ENCODE measurements around the gene UBLCP1. TPM values are rescaled to one million over a fixed set of nuclear protein-coding genes. Genes with fewer than 3 reads are reported as not detected.

Gene UBLCP1
- total and polyA plus RNA-seq, 2 donors (not counting 3 experiments of a cell fraction or from before 2014, with no cell fraction given): 5.9 to 20.3 TPM

- no peaks in the 10 kb centered on the region for H3K9me3 ChIP-seq (replicated peaks; ENCODE audit: control insufficient read depth, insufficient read depth, low read length)
- DNase-seq (ENCODE audit: low read depth, low spot score): no peak
- no TSS peak for BruUV-seq (replicated peaks)
- H3K36me3 ChIP-seq (ENCODE audit: control insufficient read depth in 2 of 2, extremely low read depth in 1 of 2, insufficient read depth in 2 of 2, low read length in 2 of 2): no peaks in the 10 kb centered on the region
- no peaks in the 10 kb centered on the region for H3K79me2 ChIP-seq (ENCODE audit: control insufficient read depth, insufficient read depth, low read length)
- POLR2A ChIA-PET: no interaction called here
- CTCF ChIA-PET: interaction anchor here (1.5 kb wide), 1 partner anchor 60 kb away, joined by 8 read pairs; no protein-coding TSS in a partner anchor
- FAIRE-seq: no peak
- H2AFZ ChIP-seq (ENCODE audit: low read depth, low read length): no peak overlapping the region
- intact Hi-C loops (cut with micrococcal nuclease): no loop called here
- dilution Hi-C loops (cut with MboI; ENCODE audit: extremely low pct_ligation_motif_present, low sequenced_read_pairs): no loop called here
- no peak overlapping the region for H3K9ac ChIP-seq (replicated peaks; ENCODE audit: extremely low read depth, insufficient read depth, low read length)
- no peaks in the 10 kb centered on the region for H3K4me1 ChIP-seq (ENCODE audit: control insufficient read depth, extremely low read depth, insufficient read depth, low read length)
- no peaks in the 10 kb centered on the region for H4K20me1 ChIP-seq (replicated peaks; ENCODE audit: control insufficient read depth, extremely low read depth, insufficient read depth, low read length)
- TF ChIP-seq POLR2A (IDR thresholded peaks at IDR 0.05; ENCODE audit: low read depth, low read length) (no peak), POLR2AphosphoS5 (IDR thresholded peaks at IDR 0.05; ENCODE audit: insufficient read depth, low read depth, low read length) (no peak), EZH2 (IDR thresholded peaks at IDR 0.05; ENCODE audit: borderline replicate concordance, low read depth, low read length, severe bottlenecking) (no peak), FOS (IDR thresholded peaks at IDR 0.05; ENCODE audit: borderline replicate concordance, insufficient read depth, low read length) (no peak), MYC (IDR thresholded peaks at IDR 0.05; ENCODE audit: low read depth, low read length) (no peak), GATA2 (IDR thresholded peaks at IDR 0.05; ENCODE audit: insufficient read depth, insufficient read length, low read depth, low read length) (no peak), JUN (IDR thresholded peaks at IDR 0.05; ENCODE audit: borderline replicate concordance, insufficient read depth, insufficient read length, low read depth) (no peak), MAX (IDR thresholded peaks at IDR 0.05; ENCODE audit: insufficient read depth, insufficient read length) (no peak), CTCF (IDR thresholded peaks at IDR 0.05; ENCODE audit: extremely low read depth in 1 of 2, insufficient read depth in 1 of 2, low read depth in 1 of 2, low read length in 2 of 2) (no peak)
- H3K4me2 ChIP-seq (ENCODE audit: insufficient read depth, low read length): no peak overlapping the region
- no peaks in the 10 kb centered on the region for H3K9me1 ChIP-seq (replicated peaks; ENCODE audit: control insufficient read depth, extremely low read depth, insufficient read depth, low read length)
- no peak overlapping the region for H3K4me3 ChIP-seq (replicated peaks in 1 of 3; ENCODE audit: insufficient read depth in 1 of 3, low read depth in 1 of 3, low read length in 3 of 3)
- H3K27ac ChIP-seq (ENCODE audit: insufficient read depth, low read depth, low read length): no peak overlapping the region
- H3K27me3 ChIP-seq (ENCODE audit: control insufficient read depth in 2 of 2, insufficient read depth in 2 of 2, low read length in 2 of 2): peaks cover 0 to 6% of the 10 kb centered on the region in 2 experiments
Observed at GRCh38 chr5:159217236-159217635, 45.9 kb upstream of the UBLCP1 start.

All from endothelial cell of umbilical vein (primary cell).